Activated naive CD8-positive, alpha-beta T cell treated with anti-CD3 and anti-CD28 coated beads, Interleukin-2, amount 10 ng/mL, durations not matched to agents 7 days and 5 days (primary cell): Measurements from ENCODE around the gene TNS3. TPM values are rescaled to one million over a fixed set of nuclear protein-coding genes. Genes with fewer than 3 reads are reported as not detected.
A peak's percentile ranks its signal among the peaks of the same experiment; 100 is the strongest.
"Not testable (repeated sequence)": the region's sequence is repeated elsewhere in the genome, so short reads cannot be mapped to it uniquely, and the experiment has no call there.

Experiments used
- ATAC-seq: fragments of 150-1000 bp; cut with Tn5 transposase; one replicate; pipeline ENCODE4 v1.10.0; 2021; ENCODE audit warnings: low read depth, moderate library complexity
- POLR2A ChIA-PET: fragments of 350-600 bp; sonication (Branson Sonifier 250); formaldehyde crosslinking; loops from one replicate; lab custom pipeline; 2021; ENCODE audit warnings: antibody characterized with exemption; lab: Charles Lee
- DNase-seq: peaks from one replicate; pipeline ENCODE4 v3.0.0; 2021
- H3K27ac Mint-ChIP-seq: one replicate; pipeline ENCODE4 v1.8.0; 2022; ENCODE audit warnings: mild to moderate bottlenecking, mixed read lengths
- H3K27me3 Mint-ChIP-seq: one replicate; pipeline ENCODE4 v1.8.0; 2022; ENCODE audit warnings: mild to moderate bottlenecking, moderate library complexity, mixed read lengths
- H3K36me3 Mint-ChIP-seq: one replicate; pipeline ENCODE4 v1.8.0; 2021; ENCODE audit warnings: mild to moderate bottlenecking, mixed read lengths
- H3K4me1 Mint-ChIP-seq: one replicate; pipeline ENCODE4 v1.8.0; 2021; ENCODE audit warnings: mixed read lengths
- H3K4me3 Mint-ChIP-seq: one replicate; pipeline ENCODE4 v1.8.0; 2022; ENCODE audit warnings: mild to moderate bottlenecking, moderate library complexity, mixed read lengths
- H3K9me3 Mint-ChIP-seq: one replicate; pipeline ENCODE4 v1.8.0; 2021; ENCODE audit warnings: mixed read lengths
- total RNA-seq, 2 experiments: library from RNA; stranded (reverse); gene quantifications; one replicate each; pipeline ENCODE4 v1.2.3, GENCODE V29; 2021

The TNS3 gene
- total RNA-seq, 2 experiments from 2014 or later = 1.1 to 2.0 TPM

- POLR2A ChIA-PET = no interaction called here
- Mint-ChIP-seq H3K4me1 (no peaks in the 10 kb centered on the region), H3K4me3 (no peak overlapping the region)
These were observed 317.8 kb downstream of the TNS3 start for GRCh38 chr7:47264021-47264651.

DNA sequence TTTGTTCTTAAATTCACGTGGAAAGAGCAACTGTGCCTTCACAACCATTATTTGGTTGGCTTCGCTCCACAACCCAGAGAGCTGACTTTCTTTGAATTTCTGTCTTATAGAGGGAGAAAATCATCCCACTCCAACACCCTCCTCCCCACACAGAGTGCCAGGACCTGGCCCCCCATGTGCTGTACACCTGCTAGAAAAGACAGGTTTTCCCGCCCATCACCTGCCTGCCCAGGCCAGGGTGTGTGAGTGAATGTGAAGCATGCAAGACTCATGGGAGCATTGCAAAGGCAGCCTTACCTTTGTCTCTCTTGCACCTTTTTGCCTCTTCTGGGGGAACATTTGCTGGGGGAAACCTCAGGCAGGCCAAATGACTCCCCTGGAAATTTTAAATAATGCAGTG is 319.0 kb downstream of the TNS3 start:
- no peak for ATAC-seq
- DNase-seq = no peak
- Mint-ChIP-seq H3K9me3 (no peaks in the 10 kb centered on the region), H3K36me3 (no peaks in the 10 kb centered on the region), H3K27ac (no peak overlapping the region), H3K27me3 (peaks cover 3% of the 10 kb centered on the region), H3K4me3 (no peak overlapping the region), H3K4me1 (no peaks in the 10 kb centered on the region)
- POLR2A ChIA-PET = no interaction called here

More at GRCh38 chr7:47264021-47264651, 317.8 kb downstream of the TNS3 start:
- H3K27me3 Mint-ChIP-seq = no peaks in the 10 kb centered on the region
- ATAC-seq = no peak
- H3K27ac Mint-ChIP-seq = no peak overlapping the region
- no peak for DNase-seq
- H3K9me3 Mint-ChIP-seq = no peaks in the 10 kb centered on the region
- no peaks in the 10 kb centered on the region for H3K36me3 Mint-ChIP-seq

- H3K36me3 Mint-ChIP-seq, POLR2A ChIA-PET, H3K27ac Mint-ChIP-seq, H3K9me3 Mint-ChIP-seq, DNase-seq, ATAC-seq, H3K4me1 Mint-ChIP-seq, H3K4me3 Mint-ChIP-seq, H3K27me3 Mint-ChIP-seq: not testable (repeated sequence)
These were observed 319.8 kb downstream of the TNS3 start for GRCh38 chr7:47262160-47262559.

DNA sequence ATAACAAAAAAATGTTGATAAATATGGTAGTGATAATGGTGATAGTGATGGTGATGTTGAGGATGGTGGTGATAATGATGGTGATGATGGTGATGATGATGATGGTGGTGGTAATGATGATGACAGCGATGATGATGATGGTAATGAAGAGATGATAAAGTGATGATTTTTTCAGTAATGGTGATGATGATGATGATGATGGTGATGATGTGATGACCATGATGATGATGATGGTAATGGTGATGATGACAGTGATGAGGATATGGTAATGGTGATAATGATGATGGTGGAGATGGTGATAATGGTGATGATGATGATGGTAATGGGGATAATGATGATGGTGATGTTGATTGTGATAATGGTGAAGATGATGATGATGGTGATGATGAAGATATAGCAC is 321.6 kb downstream of the TNS3 start:
- no peaks in the 10 kb centered on the region for H3K9me3 Mint-ChIP-seq
- no peak overlapping the region for H3K4me3 Mint-ChIP-seq
- no peak overlapping the region for H3K27ac Mint-ChIP-seq
- POLR2A ChIA-PET = no interaction called here
- no peaks in the 10 kb centered on the region for H3K36me3 Mint-ChIP-seq
- DNase-seq (no peak), ATAC-seq (no peak)
- no peaks in the 10 kb centered on the region for H3K4me1 Mint-ChIP-seq
- H3K27me3 Mint-ChIP-seq = peaks cover 7% of the 10 kb centered on the region

- H3K27ac Mint-ChIP-seq = no peak overlapping the region
- no peaks in the 10 kb centered on the region for H3K36me3 Mint-ChIP-seq
- H3K9me3 Mint-ChIP-seq = no peaks in the 10 kb centered on the region
- POLR2A ChIA-PET = no interaction called here
- DNase-seq = no peak
- H3K27me3 Mint-ChIP-seq = peaks cover 7% of the 10 kb centered on the region
- H3K4me1 Mint-ChIP-seq = peaks cover under 1% of the 10 kb centered on the region
- H3K4me3 Mint-ChIP-seq = no peak overlapping the region
- ATAC-seq = no peak
These were observed 322.2 kb downstream of the TNS3 start for GRCh38 chr7:47259682-47260081.

- Mint-ChIP-seq H3K36me3 (no peaks in the 10 kb centered on the region), H3K9me3 (no peaks in the 10 kb centered on the region), H3K4me3 (no peak overlapping the region), H3K4me1 (peaks cover 3% of the 10 kb centered on the region), H3K27me3 (peaks cover 9% of the 10 kb centered on the region), H3K27ac (no peak overlapping the region)
- DNase-seq (no peak), ATAC-seq (no peak)
- POLR2A ChIA-PET = no interaction called here
These were observed 323.1 kb downstream of the TNS3 start for GRCh38 chr7:47258798-47259197.

- Mint-ChIP-seq H3K9me3 (no peaks in the 10 kb centered on the region), H3K27me3 (peaks cover 16% of the 10 kb centered on the region), H3K4me3 (no peak overlapping the region), H3K4me1 (peaks cover 3% of the 10 kb centered on the region), H3K36me3 (no peaks in the 10 kb centered on the region), H3K27ac (no peak overlapping the region)
- no peak for ATAC-seq
- no peak for DNase-seq
- POLR2A ChIA-PET = no interaction called here
These were observed 325.9 kb downstream of the TNS3 start for GRCh38 chr7:47256016-47256415.

DNA sequence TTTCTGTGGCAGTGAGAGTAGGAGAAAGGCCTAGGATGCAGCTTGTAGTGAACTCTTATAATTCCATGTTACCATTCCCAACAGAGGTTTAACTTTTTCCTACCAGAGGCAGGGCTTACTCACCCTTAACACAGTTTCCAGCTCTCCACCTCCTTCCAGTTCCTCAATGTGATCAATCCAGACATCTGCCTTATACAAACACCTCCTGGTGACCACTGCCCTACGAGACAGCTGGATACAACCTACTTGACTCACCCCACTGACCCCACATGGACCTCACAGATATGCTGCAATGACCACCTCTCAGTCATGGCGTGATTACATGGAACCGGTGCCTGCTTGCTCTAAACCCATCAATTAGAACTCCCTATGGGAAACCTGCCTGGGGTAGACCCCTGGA is 326.5 kb downstream of the TNS3 start:
- no peak overlapping the region for H3K27ac Mint-ChIP-seq

GRCh38 chr7:47255007-47255406 is 326.9 kb downstream of the TNS3 start:
- Mint-ChIP-seq H3K9me3 (no peaks in the 10 kb centered on the region), H3K27me3 (peaks cover 19% of the 10 kb centered on the region), H3K27ac (no peak overlapping the region), H3K4me3 (no peak overlapping the region), H3K36me3 (no peaks in the 10 kb centered on the region), H3K4me1 (peaks cover 3% of the 10 kb centered on the region)
- POLR2A ChIA-PET = no interaction called here
- ATAC-seq (no peak), DNase-seq (no peak)

More for the DNA sequence above, 326.5 kb downstream of the TNS3 start:
- Mint-ChIP-seq H3K4me3 (no peak overlapping the region), H3K9me3 (no peaks in the 10 kb centered on the region), H3K4me1 (peaks cover 3% of the 10 kb centered on the region), H3K27me3 (peaks cover 16% of the 10 kb centered on the region), H3K36me3 (no peaks in the 10 kb centered on the region)
- POLR2A ChIA-PET = no interaction called here
- ATAC-seq (no peak), DNase-seq (no peak)

- DNase-seq (peak; percentile 81), ATAC-seq (peak; percentile 86)
- POLR2A ChIA-PET = no interaction called here
- no peaks in the 10 kb centered on the region for H3K9me3 Mint-ChIP-seq
- peak overlapping the region; percentile 44 for H3K4me3 Mint-ChIP-seq
- H3K27me3 Mint-ChIP-seq = peaks cover 22% of the 10 kb centered on the region
- no peaks in the 10 kb centered on the region for H3K36me3 Mint-ChIP-seq
- H3K27ac Mint-ChIP-seq = no peak overlapping the region
- peaks cover 3% of the 10 kb centered on the region for H3K4me1 Mint-ChIP-seq
These were observed 327.6 kb downstream of the TNS3 start for GRCh38 chr7:47254081-47254977.

GRCh38 chr7:47253650-47254080 is 328.2 kb downstream of the TNS3 start:
- POLR2A ChIA-PET = no interaction called here
- Mint-ChIP-seq H3K9me3 (no peaks in the 10 kb centered on the region), H3K36me3 (no peaks in the 10 kb centered on the region), H3K4me1 (peaks cover 3% of the 10 kb centered on the region), H3K27me3 (peaks cover 21% of the 10 kb centered on the region), H3K4me3 (peak overlapping the region; percentile 22), H3K27ac (no peak overlapping the region)
- no peak for DNase-seq
- ATAC-seq = no peak

DNA sequence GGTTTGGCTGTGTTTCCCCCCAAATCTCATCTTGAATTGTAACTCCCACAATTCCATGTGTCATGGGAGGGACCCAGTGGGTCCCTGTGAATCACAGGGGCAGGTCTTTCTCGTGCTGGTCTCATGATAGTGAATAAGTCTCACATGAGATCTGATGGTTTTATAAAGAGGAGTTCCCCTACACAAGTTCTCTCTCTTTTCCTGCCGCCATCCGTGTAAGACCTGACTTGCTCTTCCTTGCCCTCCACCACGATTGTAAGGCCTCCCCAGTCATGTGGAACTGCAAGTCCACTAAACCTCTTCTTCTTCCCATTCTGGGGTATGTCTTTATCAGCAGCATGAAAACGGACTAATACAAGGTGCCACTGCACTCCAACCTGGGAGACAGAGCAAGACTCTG is 329.2 kb downstream of the TNS3 start:
- H3K36me3 Mint-ChIP-seq = no peaks in the 10 kb centered on the region
- H3K4me3 Mint-ChIP-seq = no peak overlapping the region
- H3K27ac Mint-ChIP-seq = no peak overlapping the region
- POLR2A ChIA-PET = no interaction called here
- DNase-seq (no peak), ATAC-seq (no peak)
- H3K27me3 Mint-ChIP-seq = peaks cover 19% of the 10 kb centered on the region
- H3K4me1 Mint-ChIP-seq = peaks cover 3% of the 10 kb centered on the region
- no peaks in the 10 kb centered on the region for H3K9me3 Mint-ChIP-seq

DNA sequence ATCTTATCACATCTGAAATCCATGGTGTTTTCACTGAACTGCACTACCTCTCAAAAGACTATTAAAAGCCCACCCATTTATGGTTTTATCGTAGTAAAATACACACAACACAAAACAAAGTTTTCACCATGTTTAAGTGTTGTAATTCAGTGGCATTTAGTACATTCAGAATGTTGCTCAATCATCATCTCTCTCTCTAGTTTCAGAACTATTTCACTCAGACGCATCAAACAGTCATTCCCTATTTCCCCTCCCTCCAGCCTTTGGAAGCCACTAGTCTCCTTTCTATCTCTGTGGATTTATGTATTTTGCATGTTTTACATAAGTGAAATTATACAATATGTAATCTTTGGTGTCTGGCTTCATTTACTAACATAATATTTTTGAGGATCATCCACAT is 332.6 kb downstream of the TNS3 start:
- no peaks in the 10 kb centered on the region for H3K36me3 Mint-ChIP-seq
- no peaks in the 10 kb centered on the region for H3K9me3 Mint-ChIP-seq
- DNase-seq (no peak), ATAC-seq (no peak)
- POLR2A ChIA-PET = no interaction called here
- H3K27ac Mint-ChIP-seq = no peak overlapping the region
- peaks cover 15% of the 10 kb centered on the region for H3K27me3 Mint-ChIP-seq
- H3K4me1 Mint-ChIP-seq = no peaks in the 10 kb centered on the region
- H3K4me3 Mint-ChIP-seq = no peak overlapping the region

DNA sequence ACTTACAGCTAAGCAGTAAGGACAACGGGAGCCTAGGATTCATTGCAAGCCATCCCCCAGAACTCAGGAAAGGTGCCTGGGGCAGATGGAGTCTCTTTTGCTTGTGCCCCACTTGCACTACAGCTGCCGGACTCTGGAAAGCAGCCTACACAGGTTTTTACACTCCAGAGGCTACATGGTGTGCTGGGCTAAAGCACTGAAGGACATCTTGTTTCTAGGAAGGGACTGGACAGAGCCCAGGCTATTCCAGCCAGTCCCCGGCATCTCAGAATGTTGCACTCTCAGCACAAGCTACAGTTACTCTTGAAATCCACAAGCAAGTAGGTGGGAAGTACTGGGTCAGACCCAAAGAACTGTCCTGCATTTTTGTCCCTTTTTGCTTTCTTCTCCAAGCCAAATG is 333.1 kb downstream of the TNS3 start:
- no peaks in the 10 kb centered on the region for H3K4me1 Mint-ChIP-seq

More for the DNA sequence above, 333.1 kb downstream of the TNS3 start:
- DNase-seq = no peak
- Mint-ChIP-seq H3K4me3 (no peak overlapping the region), H3K27me3 (peaks cover 13% of the 10 kb centered on the region), H3K36me3 (no peaks in the 10 kb centered on the region), H3K27ac (no peak overlapping the region), H3K9me3 (no peaks in the 10 kb centered on the region)
- POLR2A ChIA-PET = no interaction called here
- no peak for ATAC-seq
